Brain microvascular endothelial cell (primary cell): ENCODE data around the gene HOXA2.

Experiments used
- DNase-seq: peaks from one replicate; pipeline ENCODE4 v3.0.0-alpha.2; 2020
- H3K27ac ChIP-seq: fragments of 250-450 bp; sonication (Bioruptor Pico); 2 replicates; pipeline ENCODE4 v1.5.1; 2020; ENCODE audit warnings: mild to moderate bottlenecking, moderate library complexity
- H3K27me3 ChIP-seq: fragments of 250-450 bp; sonication (Bioruptor Pico); replicated peaks from 2 replicates; pipeline ENCODE4 v1.5.1; 2020; ENCODE audit warnings: mild to moderate bottlenecking
- H3K36me3 ChIP-seq: fragments of 250-450 bp; sonication (Bioruptor Pico); replicated peaks from 2 replicates; pipeline ENCODE4 v1.5.1; 2020; ENCODE audit warnings: mild to moderate bottlenecking
- H3K4me3 ChIP-seq: 2 replicates; pipeline ENCODE4 v1.5.1; 2011; ENCODE audit warnings: low read depth, mild to moderate bottlenecking, control low read depth, low read length, moderate library complexity
- CTCF ChIP-seq: IDR thresholded peaks from 2 replicates; pipeline ENCODE4 v1.5.1; 2011; ENCODE audit warnings: low read depth, mild to moderate bottlenecking, moderate library complexity, low read length, control low read depth, inconsistent platforms; ENCODE audit errors: missing control alignments
- in situ Hi-C: cut with HindIII; loops from 2 replicates; pipeline ENCODE4 v1.10.0; 2017; ENCODE audit warnings: low sequenced_read_pairs, low pct_ligation_motif_present

The HOXA2 gene

GRCh38 chr7:27123477-27124053 lies 21.1 kb upstream of the HOXA2 start:
- peaks cover 91% of the 10 kb centered on the region for H3K27me3 ChIP-seq
- H3K4me3 ChIP-seq, result peak overlapping the region; percentile 12
- no peaks in the 10 kb centered on the region for H3K36me3 ChIP-seq
- in situ Hi-C loops, result loop anchor here (10.0 kb wide), 1 partner anchor 269 kb away; no protein-coding TSS in a partner anchor
- no peak for DNase-seq
- no peak overlapping the region for H3K27ac ChIP-seq
- no peak for TF ChIP-seq CTCF

GRCh38 chr7:27123007-27123476 lies 20.6 kb upstream of the HOXA2 start:
- H3K36me3 ChIP-seq, result no peaks in the 10 kb centered on the region
- H3K27ac ChIP-seq, result no peak overlapping the region
- DNase-seq, result no peak
- TF ChIP-seq CTCF, result no peak
- H3K27me3 ChIP-seq, result peaks cover 91% of the 10 kb centered on the region
- in situ Hi-C loops, result loop anchor here (10.0 kb wide), 1 partner anchor 268 kb away; no protein-coding TSS in a partner anchor
- peak overlapping the region; percentile 12 for H3K4me3 ChIP-seq

- Histone ChIP-seq H3K36me3 (no peaks in the 10 kb centered on the region), H3K27ac (no peak overlapping the region), H3K27me3 (peaks cover 91% of the 10 kb centered on the region), H3K4me3 (peak overlapping the region; percentile 29)
- TF ChIP-seq CTCF, result no peak
- no peak for DNase-seq
- in situ Hi-C loops, result loop anchor here (10.0 kb wide), 1 partner anchor 267 kb away; no protein-coding TSS in a partner anchor
These were observed 19.8 kb upstream of the HOXA2 start for GRCh38 chr7:27122077-27122910.

- no peak for DNase-seq
- no peaks in the 10 kb centered on the region for H3K36me3 ChIP-seq
- no peak for TF ChIP-seq CTCF
- peaks cover 93% of the 10 kb centered on the region for H3K27me3 ChIP-seq
- in situ Hi-C loops, result loop anchor here (10.0 kb wide), 1 partner anchor 267 kb away; no protein-coding TSS in a partner anchor
- H3K27ac ChIP-seq, result no peak overlapping the region
- H3K4me3 ChIP-seq, result peak overlapping the region; percentile 29
These were observed 19.2 kb upstream of the HOXA2 start for GRCh38 chr7:27121684-27122076.

GRCh38 chr7:27119412-27119911 lies 17.0 kb upstream of the HOXA2 start:
- Histone ChIP-seq H3K4me3 (no peak overlapping the region), H3K36me3 (no peaks in the 10 kb centered on the region), H3K27ac (no peak overlapping the region), H3K27me3 (peaks cover 95% of the 10 kb centered on the region)
- no peak for TF ChIP-seq CTCF
- DNase-seq, result no peak
- in situ Hi-C loops, result no loop called here
